Vein endothelial cell (primary cell): ENCODE results near the gene PTTG1IP. TPM values are rescaled to one million over a fixed set of nuclear protein-coding genes. Genes with fewer than 3 reads are reported as not detected.

Experiments used
- total RNA-seq: library from RNA; depleted of rRNA; stranded (reverse); fragments of >200 nt; gene quantifications from 2 replicates; pipeline ENCODE4 v1.2.3, GENCODE V29; 2012

The PTTG1IP gene, protein sequence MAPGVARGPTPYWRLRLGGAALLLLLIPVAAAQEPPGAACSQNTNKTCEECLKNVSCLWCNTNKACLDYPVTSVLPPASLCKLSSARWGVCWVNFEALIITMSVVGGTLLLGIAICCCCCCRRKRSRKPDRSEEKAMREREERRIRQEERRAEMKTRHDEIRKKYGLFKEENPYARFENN
- total RNA-seq = 382 and 467 TPM in 2 replicates

DNA sequence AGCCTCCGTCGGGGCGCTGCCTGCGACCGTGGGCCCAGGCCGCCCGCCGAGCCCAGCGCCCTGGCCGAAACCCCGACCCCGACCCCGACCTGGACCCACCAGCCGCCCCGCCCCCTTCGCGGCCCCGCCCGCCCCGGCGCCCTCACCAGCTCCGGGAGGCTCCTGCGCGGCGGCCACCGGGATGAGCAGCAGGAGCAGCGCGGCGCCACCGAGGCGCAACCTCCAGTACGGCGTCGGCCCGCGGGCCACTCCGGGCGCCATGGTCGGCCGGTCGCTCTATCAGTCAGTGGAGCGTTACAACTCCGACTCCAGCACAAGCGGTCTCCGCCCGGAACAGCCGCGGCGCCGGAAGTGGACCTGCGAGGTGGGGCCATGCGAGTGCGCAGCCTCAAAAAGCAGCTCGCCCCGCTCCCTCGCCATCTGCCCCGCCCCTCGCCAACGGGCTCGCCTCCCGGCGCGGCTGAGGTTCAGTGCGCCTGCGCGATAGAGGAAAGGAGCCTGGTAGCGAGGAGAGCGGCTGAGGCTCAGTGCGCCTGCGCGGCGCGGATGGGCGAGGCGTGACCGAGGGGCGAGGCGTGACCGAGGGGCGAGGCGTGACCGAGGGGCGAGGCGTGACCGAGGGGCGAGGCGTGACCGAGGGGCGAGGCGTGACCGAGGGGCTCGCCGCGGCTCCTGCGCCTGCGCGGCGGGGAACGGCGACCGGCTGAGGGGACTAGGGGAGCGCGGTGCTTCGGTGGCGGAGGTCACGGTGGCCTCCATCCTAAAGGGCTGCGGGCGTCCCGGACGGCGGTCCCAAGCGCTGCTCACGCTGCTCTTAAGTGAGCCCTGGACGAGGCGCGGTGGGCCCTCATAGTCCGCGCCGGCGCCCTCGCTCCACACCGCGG is at the start of gene PTTG1IP:
PTTG1IP (minus strand) TSS at position 335 of the 884 bp plus-strand sequence; CDS start at position 261, 74 bp downstream.

DNA sequence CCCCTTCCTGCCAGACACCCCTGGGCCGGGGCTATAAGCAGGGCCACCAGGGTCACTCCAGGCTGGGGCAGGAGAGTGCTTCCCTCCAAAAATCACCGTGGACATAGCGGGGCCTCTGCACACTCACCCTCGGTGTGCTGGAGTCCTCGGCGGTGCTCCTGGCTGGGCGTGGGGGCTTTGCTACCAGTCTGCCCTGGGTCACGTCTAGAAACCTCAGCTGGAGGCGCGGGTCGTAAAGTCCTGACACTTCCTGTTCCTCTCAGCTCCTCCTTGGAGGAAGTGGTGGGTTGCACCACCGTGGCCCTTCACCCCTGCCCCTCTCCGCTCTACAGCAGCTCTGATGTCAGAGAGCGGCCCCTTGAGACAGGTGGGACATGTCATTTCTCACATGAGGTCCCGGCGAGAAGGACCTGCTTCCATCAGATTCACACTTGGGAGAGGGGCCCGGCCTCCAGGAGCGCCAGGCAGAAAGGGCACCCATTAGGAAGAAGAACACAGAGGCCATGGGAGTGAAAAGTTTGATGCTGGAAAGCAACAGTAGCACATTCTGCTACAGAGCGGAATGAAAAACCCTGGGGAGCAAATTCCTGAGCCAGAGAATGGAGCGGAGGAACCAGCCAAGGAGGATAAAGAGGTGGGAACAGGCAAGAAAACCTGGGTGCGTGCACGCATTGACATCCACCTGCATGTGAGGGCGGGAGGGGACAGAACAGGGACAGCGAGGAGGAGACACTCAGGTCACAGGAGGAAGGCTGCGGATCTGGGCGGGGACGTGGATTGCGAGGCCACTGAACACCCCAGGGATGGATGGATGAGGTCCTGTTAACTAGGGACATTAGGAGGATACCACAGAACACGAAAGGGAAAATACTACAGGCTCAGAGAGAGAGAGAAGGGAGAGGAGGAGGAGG is 47.5 kb upstream of the PTTG1IP start, which contains the start of gene ITGB2:
ITGB2 (minus strand) TSS at position 206 of the 911 bp plus-strand sequence. CDS start 10,117 bp downstream, outside the sequence.

DNA sequence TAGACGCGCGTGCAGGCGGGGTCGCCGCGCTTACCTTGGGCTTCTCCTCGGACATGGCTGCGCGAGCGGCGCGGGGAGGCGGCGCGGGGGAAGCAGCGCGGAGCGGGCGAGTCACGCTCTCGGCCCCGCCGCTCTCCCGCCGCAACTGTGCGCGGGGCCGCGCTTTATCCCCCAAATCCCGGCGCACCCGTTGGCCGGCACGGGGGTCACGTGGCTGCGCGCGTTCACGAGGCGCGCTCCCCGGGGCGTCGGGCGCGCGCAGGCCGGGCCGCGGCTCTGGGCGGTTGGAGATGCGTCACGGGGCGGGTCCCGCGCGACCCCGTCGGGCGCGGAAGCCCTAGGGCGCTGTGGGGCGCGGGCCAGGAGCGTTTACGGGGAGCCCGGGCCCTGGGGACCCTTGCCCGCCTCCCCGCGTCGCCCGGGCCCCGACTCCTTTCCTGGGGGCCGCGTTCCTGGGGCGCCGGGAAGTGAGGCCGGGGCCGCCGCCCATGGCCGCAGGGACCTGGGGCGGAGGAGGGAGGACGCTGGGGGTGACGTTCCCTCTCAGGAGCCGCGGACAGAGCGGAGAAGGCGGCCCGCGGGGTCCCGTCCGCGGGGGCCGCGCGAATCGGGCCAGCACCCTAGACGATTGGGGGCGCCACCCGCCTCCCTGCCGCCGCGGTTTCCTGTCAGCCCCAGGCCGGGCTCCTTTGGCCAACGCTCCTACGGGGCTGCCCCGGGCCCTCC is 55.4 kb downstream of the PTTG1IP start, which contains the start of gene SUMO3:
SUMO3 (minus strand) TSS at position 149 of the 726 bp plus-strand sequence; CDS start at position 55, 94 bp downstream.

DNA sequence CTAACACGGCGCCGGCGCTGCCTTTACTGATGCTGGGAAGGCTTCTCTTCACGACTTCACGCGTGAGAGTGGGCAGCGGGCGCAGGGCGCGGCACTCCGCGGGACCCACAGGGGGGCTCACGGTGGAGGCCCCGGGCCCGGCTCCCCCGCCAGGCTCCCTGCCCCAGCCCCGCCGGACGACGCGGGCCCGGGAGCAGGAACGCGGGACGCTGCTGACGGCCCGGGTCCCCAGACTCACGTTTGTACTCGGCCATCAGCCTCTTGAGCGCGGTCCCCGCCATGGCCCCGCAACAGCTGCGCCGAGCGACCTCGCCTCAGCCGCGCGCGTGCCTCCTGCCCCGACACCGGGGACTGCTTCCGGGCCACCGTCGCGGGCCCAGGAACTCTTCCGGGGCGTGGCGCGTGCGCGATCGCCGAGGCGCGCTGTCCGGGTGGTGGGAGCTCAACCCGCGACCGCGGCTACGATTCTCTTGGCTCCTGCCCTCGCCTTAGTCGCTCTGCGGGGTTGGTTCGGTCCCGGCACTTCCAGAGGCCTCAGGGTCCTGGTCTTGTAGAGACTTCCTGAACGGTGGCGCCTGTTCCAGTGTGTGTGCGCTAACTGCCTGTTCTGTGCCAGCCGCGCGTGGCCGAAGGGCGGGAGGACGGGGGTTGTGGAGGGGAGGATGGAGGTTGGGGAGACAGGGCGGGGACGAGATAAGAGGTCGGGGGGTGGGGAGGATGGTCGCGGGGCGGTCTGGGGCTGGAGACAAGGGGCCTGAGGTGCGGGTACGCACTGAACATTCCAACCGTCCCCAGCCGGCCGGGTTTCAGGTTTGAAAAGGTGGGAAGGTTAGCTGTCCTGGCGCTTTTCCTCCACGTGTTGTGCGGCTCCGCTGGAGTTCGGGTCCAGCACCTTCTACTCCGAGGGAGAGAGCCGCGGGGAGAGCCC is 71.8 kb downstream of the PTTG1IP start, which contains the start of gene UBE2G2:
UBE2G2 (minus strand) TSS at position 353 of the 928 bp plus-strand sequence; CDS start at position 281, 72 bp downstream.

Other genes starting within 250 kb of the PTTG1IP start
- not detected in 2 replicates for gene KRTAP10-9, start 246.6 kb downstream of the PTTG1IP start, total RNA-seq
- gene KRTAP10-10, start 236.3 kb downstream of the PTTG1IP start, total RNA-seq = not detected in 2 replicates
- not detected in 2 replicates for gene KRTAP10-11, start 227.3 kb downstream of the PTTG1IP start, total RNA-seq
- gene KRTAP12-4, start 219.0 kb downstream of the PTTG1IP start, total RNA-seq = not detected in 2 replicates
- gene KRTAP12-3, start 215.8 kb downstream of the PTTG1IP start, total RNA-seq = not detected in 2 replicates
- gene KRTAP12-2, start 206.8 kb downstream of the PTTG1IP start, total RNA-seq = not detected in 2 replicates
- gene KRTAP12-1, start 191.5 kb downstream of the PTTG1IP start, total RNA-seq = not detected in 2 replicates
- gene KRTAP10-12, start 176.5 kb downstream of the PTTG1IP start, total RNA-seq = not detected in 2 replicates
- not detected in 2 replicates for gene TSPEAR, start 162.1 kb downstream of the PTTG1IP start, total RNA-seq
- gene UBE2G2, start 71.9 kb downstream of the PTTG1IP start, total RNA-seq = 105 and 121 TPM in 2 replicates
- gene SUMO3, start 55.6 kb downstream of the PTTG1IP start, total RNA-seq = 96.0 and 96.6 TPM in 2 replicates
- 0.33 and 0.48 TPM in 2 replicates for gene ITGB2, start 47.2 kb upstream of the PTTG1IP start, total RNA-seq
- gene SLX9, start 66.3 kb upstream of the PTTG1IP start, total RNA-seq = 21.6 and 22.2 TPM in 2 replicates
- 19.3 and 24.7 TPM in 2 replicates for gene ADARB1, start 200.9 kb upstream of the PTTG1IP start, total RNA-seq